GM19238 (cell line): ENCODE results near the gene ABCA6.

Experiments used
- DNase-seq: peaks from one replicate; pipeline ENCODE4 v3.0.0; 2011; ENCODE audit warnings: low spot score; ENCODE audit not compliant: insufficient read length

ABCA6 gene

GRCh38 chr17:69048634-69049033 lies 93.1 kb downstream of the ABCA6 start:
- no peak for DNase-seq

- no peak for DNase-seq
Measured at GRCh38 chr17:69047368-69048263, 94.1 kb downstream of the ABCA6 start.

- no peak for DNase-seq
Measured at GRCh38 chr17:69046121-69046807, 95.4 kb downstream of the ABCA6 start.

GRCh38 chr17:69045646-69046045 lies 96.0 kb downstream of the ABCA6 start:
- DNase-seq = no peak

- DNase-seq = no peak
Measured at GRCh38 chr17:69044371-69044770, 97.3 kb downstream of the ABCA6 start.

GRCh38 chr17:69043098-69043734 lies 98.5 kb downstream of the ABCA6 start:
- no peak for DNase-seq

- DNase-seq = no peak
Measured at GRCh38 chr17:69042308-69042707, 99.4 kb downstream of the ABCA6 start.

GRCh38 chr17:69031839-69032238 lies 109.9 kb downstream of the ABCA6 start:
- no peak for DNase-seq

- DNase-seq = no peak
Measured at GRCh38 chr17:69030169-69030568, 111.5 kb downstream of the ABCA6 start.
